Left colon (tissue), 2 donors: ENCODE results near the gene GKN2. TPM values are rescaled to one million over a fixed set of nuclear protein-coding genes. Genes with fewer than 3 reads are reported as not detected.
"Not testable (repeated sequence)": the region's sequence is repeated elsewhere in the genome, so short reads cannot be mapped to it uniquely, and the experiment has no call there.

Experiments used
- ATAC-seq: fragments of 200-7000 bp; cut with Tn5 transposase; one replicate; pipeline ENCODE4 v1.9.1; 2020; ENCODE audit warnings: mild to moderate bottlenecking, moderate library complexity
- DNase-seq, 2 donors: peaks; one replicate each; pipeline ENCODE4 v3.0.0-alpha.2; 2020
- intact Hi-C, 2 donors: fragments of 100-400 bp; cut with DNase I in 1 of 2; cut with micrococcal nuclease in 1 of 2; formaldehyde crosslinking; loops; one replicate each; pipeline versions ENCODE4 v1.11.2 to v1.14.0; 2022; cut with DNase I, micrococcal nuclease
- total RNA-seq, 2 donors: library from RNA; stranded (reverse); fragmentation: NEBNext Ultra II Directional; extraction: Animal tissue kit (Norgen Biotek cat#: 25700); gene quantifications; one replicate each; pipeline ENCODE4 v1.2.1, GENCODE V29; 2021
- donor health status: DM: no; HTN: no; CAD: no.
- donor health status: DM: yes; HTN: yes; CAD: no.

Gene GKN2
- total RNA-seq, 2 donors from 2014 or later: 0.43 TPM; not detected in 1

- ATAC-seq: no peak
- intact Hi-C loops: no loop called here
Measured at GRCh38 chr2:68969736-68970490, 17.2 kb upstream of the GKN2 start.

GRCh38 chr2:68968221-68968620 is 15.5 kb upstream of the GKN2 start:
- intact Hi-C loops: no loop called here
- DNase-seq (no peak), ATAC-seq (no peak)

More at GRCh38 chr2:68969736-68970490, 17.2 kb upstream of the GKN2 start:
- no peak for DNase-seq

- DNase-seq (no peak), ATAC-seq (no peak)
- intact Hi-C loops: no loop called here
Measured at GRCh38 chr2:68964282-68964681, 11.6 kb upstream of the GKN2 start.

GRCh38 chr2:68961380-68961779 is 8.7 kb upstream of the GKN2 start:
- intact Hi-C loops: no loop called here
- no peak for DNase-seq
- ATAC-seq: peak; percentile 79

- intact Hi-C loops: no loop called here
- no peak for DNase-seq
- no peak for ATAC-seq
Measured at GRCh38 chr2:68959001-68959400, 6.3 kb upstream of the GKN2 start.

- intact Hi-C loops, ATAC-seq, DNase-seq: not testable (repeated sequence)
Measured at GRCh38 chr2:68955432-68955831, 2.7 kb upstream of the GKN2 start.

GRCh38 chr2:68951899-68952298 is 794 bp downstream of the GKN2 start:
- DNase-seq: no peak
- intact Hi-C loops: no loop called here
- ATAC-seq: no peak

- intact Hi-C loops: no loop called here
- DNase-seq (no peak), ATAC-seq (no peak)
Measured at GRCh38 chr2:68948710-68949109, 4.0 kb downstream of the GKN2 start.

GRCh38 chr2:68946117-68946516 is 6.6 kb downstream of the GKN2 start:
- no peak for DNase-seq
- intact Hi-C loops: no loop called here
- no peak for ATAC-seq

- intact Hi-C loops: no loop called here
- peak; percentile 33 to 43 for DNase-seq
- ATAC-seq: peak; percentile 69
Measured at GRCh38 chr2:68943581-68944568, 8.8 kb downstream of the GKN2 start.

- intact Hi-C loops: no loop called here
- DNase-seq: no peak
- ATAC-seq: no peak
Measured at GRCh38 chr2:68942827-68943226, 9.9 kb downstream of the GKN2 start.

- DNase-seq (no peak), ATAC-seq (no peak)
- intact Hi-C loops: no loop called here
Measured at GRCh38 chr2:68940369-68940768, 12.3 kb downstream of the GKN2 start.

GRCh38 chr2:68939962-68940361 is 12.7 kb downstream of the GKN2 start:
- intact Hi-C loops: no loop called here
- DNase-seq: no peak
- ATAC-seq: no peak

- intact Hi-C loops: no loop called here
- no peak for DNase-seq
- ATAC-seq: no peak
Measured at GRCh38 chr2:68938938-68939337, 13.8 kb downstream of the GKN2 start.

GRCh38 chr2:68937346-68938055 is 15.2 kb downstream of the GKN2 start:
- no peak for DNase-seq
- intact Hi-C loops: no loop called here
- ATAC-seq: no peak

- intact Hi-C loops: no loop called here
- ATAC-seq: no peak
- DNase-seq: no peak
Measured at GRCh38 chr2:68936889-68937288, 15.8 kb downstream of the GKN2 start.

- intact Hi-C loops: no loop called here
- DNase-seq (no peak), ATAC-seq (no peak)
Measured at GRCh38 chr2:68936427-68936826, 16.3 kb downstream of the GKN2 start.

- ATAC-seq (no peak), DNase-seq (no peak)
- intact Hi-C loops: no loop called here
Measured at GRCh38 chr2:68935471-68935870, 17.2 kb downstream of the GKN2 start.

GRCh38 chr2:68934021-68934420 is 18.7 kb downstream of the GKN2 start:
- ATAC-seq (no peak), DNase-seq (no peak)
- intact Hi-C loops: no loop called here
